Measurements from ENCODE around the gene SKAP2.

The SKAP2 gene

DNA sequence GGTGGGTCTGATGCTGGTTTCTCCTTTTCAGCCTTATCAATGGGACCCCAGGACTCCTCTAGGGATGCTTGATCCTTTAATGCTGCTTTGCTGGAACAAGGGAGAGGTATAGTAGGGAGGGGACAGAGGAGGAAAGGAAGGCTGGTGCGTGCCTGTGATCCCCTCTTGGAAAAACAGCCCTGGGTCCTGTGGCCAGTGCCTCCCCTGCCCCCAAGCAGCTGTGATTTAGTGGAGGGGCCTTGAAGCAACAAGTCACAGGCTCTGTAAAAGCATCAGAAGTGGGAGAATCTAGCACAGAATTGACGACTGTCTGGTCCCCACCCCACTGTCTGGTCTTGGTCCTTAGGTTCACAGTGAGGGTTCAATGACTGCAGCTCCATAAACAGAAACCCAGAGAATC is 237.7 kb downstream of the SKAP2 start:
- DNase-seq (ENCODE audit: low read depth): no peak
- no peak overlapping the region for H3K4me3 ChIP-seq (ENCODE audit: low read length)
- TF ChIP-seq, protein P1, sequence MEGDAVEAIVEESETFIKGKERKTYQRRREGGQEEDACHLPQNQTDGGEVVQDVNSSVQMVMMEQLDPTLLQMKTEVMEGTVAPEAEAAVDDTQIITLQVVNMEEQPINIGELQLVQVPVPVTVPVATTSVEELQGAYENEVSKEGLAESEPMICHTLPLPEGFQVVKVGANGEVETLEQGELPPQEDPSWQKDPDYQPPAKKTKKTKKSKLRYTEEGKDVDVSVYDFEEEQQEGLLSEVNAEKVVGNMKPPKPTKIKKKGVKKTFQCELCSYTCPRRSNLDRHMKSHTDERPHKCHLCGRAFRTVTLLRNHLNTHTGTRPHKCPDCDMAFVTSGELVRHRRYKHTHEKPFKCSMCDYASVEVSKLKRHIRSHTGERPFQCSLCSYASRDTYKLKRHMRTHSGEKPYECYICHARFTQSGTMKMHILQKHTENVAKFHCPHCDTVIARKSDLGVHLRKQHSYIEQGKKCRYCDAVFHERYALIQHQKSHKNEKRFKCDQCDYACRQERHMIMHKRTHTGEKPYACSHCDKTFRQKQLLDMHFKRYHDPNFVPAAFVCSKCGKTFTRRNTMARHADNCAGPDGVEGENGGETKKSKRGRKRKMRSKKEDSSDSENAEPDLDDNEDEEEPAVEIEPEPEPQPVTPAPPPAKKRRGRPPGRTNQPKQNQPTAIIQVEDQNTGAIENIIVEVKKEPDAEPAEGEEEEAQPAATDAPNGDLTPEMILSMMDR (conservative IDR thresholded peaks at IDR 0.05; ENCODE audit: low read length): no peak

DNA sequence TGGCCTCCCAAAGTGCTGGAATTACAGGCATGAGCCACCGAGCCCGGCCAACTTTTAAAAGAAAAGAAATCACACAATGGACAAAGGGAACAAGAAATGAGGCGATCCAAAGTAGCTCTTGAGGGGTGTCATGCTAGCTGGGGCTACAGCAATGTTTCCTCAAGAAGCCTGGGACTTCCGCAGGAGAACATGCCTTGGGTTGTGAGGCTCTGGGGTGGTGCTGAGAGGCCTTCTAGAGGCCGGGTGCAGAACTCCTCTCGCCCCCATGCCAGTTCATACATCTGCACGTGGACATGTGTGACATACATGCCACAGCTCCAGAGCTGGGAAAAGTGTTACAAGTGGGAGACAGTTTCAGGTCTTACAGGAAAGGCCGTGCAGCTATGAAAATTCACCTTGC is 238.2 kb downstream of the SKAP2 start:
- TF ChIP-seq, protein P1 (conservative IDR thresholded peaks at IDR 0.05; ENCODE audit: low read length): no peak
- H3K4me3 ChIP-seq (ENCODE audit: low read length): no peak overlapping the region
- DNase-seq (ENCODE audit: low read depth): no peak

DNA sequence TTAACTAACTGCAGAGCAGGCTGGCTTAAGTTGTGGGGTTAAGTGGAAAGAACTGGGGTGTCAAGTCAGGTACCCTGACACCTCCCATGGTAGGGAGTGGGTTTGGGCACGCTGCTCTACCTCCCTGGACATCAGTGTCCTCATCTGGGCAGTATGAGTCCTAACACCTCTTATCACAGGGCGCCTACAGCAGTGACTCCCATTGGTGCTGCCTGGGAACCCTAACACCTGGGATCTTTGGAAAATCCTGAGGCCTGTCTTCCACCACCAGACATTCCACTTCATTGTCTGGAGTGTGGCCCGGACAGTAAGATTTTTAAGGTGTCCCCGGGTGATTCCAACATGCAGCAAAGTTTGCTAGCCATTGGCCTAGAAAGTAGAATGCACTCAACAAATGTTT is 239.1 kb downstream of the SKAP2 start:
- no peak overlapping the region for H3K4me3 ChIP-seq (ENCODE audit: low read length)
- TF ChIP-seq, protein P1 (conservative IDR thresholded peaks at IDR 0.05; ENCODE audit: low read length): no peak
- DNase-seq (ENCODE audit: low read depth): no peak

DNA sequence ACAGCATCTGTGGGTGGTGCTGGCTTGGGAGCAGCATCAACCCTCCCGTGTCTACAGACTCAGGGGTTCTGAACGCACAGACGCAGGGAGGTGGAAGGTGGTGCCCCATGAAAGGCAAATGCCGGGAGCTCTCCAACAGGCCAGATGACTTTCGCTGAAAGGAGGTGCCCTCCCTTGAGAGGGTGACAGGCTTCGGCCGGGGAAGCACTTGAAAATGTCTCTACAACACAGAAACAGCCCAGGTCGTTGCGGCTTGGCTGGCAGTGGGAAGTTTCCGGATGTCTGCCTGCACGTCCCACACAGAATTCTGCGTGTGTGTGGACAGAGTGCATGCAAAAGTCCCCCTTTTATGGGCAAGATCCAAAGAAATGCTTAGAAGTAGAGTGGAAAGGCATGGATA is 239.6 kb downstream of the SKAP2 start:
- no peak for DNase-seq (ENCODE audit: low read depth)
- no peak overlapping the region for H3K4me3 ChIP-seq (ENCODE audit: low read length)
- TF ChIP-seq, protein P1 (conservative IDR thresholded peaks at IDR 0.05; ENCODE audit: low read length): no peak

DNA sequence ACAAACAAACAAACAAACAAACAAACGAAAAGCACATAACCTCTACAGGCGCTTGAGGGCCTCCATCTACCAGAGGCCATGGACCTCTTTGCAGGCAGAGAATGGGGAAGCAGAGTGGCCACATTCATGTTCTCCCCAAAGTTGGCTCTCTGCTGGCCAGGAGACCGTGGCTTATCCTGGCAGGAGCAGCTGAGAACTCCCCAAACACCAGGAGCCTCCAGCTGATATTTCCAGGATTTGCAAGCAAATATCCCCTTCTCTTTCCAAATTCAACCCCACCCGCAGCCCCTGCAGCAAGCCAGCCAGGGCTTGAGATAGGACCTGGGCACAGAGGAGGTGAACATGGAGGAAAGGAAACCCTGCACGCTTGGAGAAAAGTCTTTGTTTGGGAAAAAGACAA is 240.0 kb downstream of the SKAP2 start:
- DNase-seq (ENCODE audit: low read depth): no peak
- no peak overlapping the region for H3K4me3 ChIP-seq (ENCODE audit: low read length)
- TF ChIP-seq, protein P1 (conservative IDR thresholded peaks at IDR 0.05; ENCODE audit: low read length): no peak

DNA sequence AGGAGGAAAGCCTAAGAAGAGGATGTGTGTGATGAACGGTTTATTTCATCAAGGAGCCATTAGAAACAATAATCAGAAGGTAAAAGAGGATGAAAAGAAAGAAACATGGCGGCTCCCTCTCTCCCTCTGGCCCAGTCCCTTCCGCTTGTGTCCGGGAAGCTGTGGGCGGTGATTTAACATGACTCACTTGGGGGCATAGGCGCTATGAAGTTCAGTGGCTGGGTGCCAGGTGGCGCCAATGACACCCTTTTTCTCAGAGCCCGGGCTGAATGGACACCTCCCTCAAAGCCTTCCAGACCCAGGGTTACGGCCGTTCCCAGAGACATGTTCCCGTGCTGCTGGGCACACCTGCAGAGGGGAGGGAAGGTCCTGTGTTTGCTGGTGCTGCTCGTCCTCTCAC is 244.0 kb downstream of the SKAP2 start:
- no peak for DNase-seq (ENCODE audit: low read depth)
- TF ChIP-seq, protein P1 (conservative IDR thresholded peaks at IDR 0.05; ENCODE audit: low read length): no peak
- H3K4me3 ChIP-seq (ENCODE audit: low read length): no peak overlapping the region

DNA sequence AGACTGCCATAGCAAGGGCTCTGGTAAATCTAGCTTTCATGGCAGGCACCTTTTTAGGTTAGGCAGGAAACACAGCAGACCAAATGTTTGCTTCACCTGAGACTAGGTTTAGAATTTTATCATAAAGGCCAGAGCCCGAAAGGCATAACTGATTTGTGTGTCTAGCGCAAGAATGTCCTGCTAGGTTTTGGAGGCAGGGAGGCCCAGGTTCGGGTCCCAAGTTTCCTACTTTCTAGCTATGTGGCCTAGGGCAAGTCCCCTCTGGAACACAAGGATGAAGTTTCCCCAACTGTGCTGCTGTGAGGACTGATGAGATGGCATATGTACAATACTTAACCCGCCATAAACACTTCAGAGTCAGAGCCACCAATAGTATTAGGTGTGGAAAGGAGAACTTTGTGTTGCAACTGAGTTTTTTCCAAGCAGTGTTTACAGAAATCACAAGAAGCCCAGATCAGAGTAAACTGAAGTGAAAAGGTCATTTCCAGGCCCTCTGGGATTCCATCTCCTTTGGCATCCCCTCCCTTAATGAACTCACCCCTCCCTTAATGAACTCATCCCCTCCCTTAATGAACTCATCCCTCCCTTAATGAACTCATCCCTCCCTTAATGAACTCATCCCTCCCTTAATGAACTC is 244.9 kb downstream of the SKAP2 start:
- DNase-seq (ENCODE audit: low read depth): no peak
- no peak overlapping the region for H3K4me3 ChIP-seq (ENCODE audit: low read length)
- TF ChIP-seq, protein P1 (conservative IDR thresholded peaks at IDR 0.05; ENCODE audit: low read length): no peak

Measured in AG10803 (cell line).